Prostate gland (tissue), 2 donors: Measurements from ENCODE around the gene PLEKHM2.

Experiments used
- POLR2A ChIP-seq: fragments of 450-650 bp; IDR thresholded peaks from one replicate; pipeline ENCODE4 v1.6.1; 2016; ENCODE audit warnings: antibody characterized with exemption, mild to moderate bottlenecking
- POLR2AphosphoS5 ChIP-seq: sonication (generic); formaldehyde crosslinking; IDR thresholded peaks from one replicate; pipeline ENCODE4 v1.6.1; 2017; ENCODE audit warnings: antibody characterized with exemption
- TF ChIP-seq, protein P1 (sequence below), 4 experiments: fragments of 200-600 bp in 2 of 4; fragments of 450-650 bp in 2 of 4; sonication (generic) in 2 of 4; IDR thresholded peaks; 1 replicate in 3 of 4; 2 replicates in 1 of 4; pipeline ENCODE4 v1.5.1; 2016 to 2019; ENCODE audit warnings: antibody characterized with exemption in 4 of 4, mild to moderate bottlenecking in 2 of 4, moderate library complexity in 2 of 4

DNA sequence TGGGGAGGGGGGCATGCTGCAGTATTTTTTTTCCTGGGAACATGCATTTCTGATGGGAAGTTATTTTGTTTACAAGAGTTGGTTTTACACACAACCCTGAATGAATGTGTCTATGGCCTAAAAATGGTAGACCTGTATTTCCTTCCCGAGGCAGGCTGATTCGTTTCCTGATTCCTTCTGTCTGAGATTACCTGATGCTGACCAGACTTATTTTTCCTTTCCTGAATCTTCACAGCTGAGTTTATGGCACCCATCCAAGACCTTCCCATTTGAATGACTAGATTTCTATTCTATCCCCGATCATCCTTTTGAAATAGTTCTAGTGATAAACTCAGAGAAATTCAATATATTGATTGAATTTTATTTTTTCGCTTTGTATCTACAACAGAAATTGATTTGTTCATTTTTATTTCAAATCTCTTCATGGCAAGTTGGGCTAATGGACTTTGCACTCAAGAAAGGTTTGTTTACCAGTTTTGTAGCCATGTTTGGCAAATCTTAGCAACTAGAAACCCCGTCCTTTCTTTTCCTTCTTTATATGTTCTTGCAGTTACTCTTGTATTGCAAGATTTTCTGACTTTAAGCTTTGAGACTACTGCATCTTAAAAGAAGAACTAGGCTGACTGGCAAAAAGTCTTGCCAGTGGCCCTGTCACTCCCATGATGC is 15.9 kb upstream of the PLEKHM2 start:
- TF ChIP-seq, protein P1, sequence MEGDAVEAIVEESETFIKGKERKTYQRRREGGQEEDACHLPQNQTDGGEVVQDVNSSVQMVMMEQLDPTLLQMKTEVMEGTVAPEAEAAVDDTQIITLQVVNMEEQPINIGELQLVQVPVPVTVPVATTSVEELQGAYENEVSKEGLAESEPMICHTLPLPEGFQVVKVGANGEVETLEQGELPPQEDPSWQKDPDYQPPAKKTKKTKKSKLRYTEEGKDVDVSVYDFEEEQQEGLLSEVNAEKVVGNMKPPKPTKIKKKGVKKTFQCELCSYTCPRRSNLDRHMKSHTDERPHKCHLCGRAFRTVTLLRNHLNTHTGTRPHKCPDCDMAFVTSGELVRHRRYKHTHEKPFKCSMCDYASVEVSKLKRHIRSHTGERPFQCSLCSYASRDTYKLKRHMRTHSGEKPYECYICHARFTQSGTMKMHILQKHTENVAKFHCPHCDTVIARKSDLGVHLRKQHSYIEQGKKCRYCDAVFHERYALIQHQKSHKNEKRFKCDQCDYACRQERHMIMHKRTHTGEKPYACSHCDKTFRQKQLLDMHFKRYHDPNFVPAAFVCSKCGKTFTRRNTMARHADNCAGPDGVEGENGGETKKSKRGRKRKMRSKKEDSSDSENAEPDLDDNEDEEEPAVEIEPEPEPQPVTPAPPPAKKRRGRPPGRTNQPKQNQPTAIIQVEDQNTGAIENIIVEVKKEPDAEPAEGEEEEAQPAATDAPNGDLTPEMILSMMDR (IDR thresholded peaks at IDR 0.05), result no peak
- no peak for TF ChIP-seq POLR2A
- no peak for TF ChIP-seq POLR2AphosphoS5
